Uterus (tissue), 2 donors: ENCODE data around the gene RNU1-1.
"Not testable (repeated sequence)": the region's sequence is repeated elsewhere in the genome, so short reads cannot be mapped to it uniquely, and the experiment has no call there.

ENCODE experiments used
- POLR2A ChIP-seq, 2 donors: fragments of 450-650 bp; IDR thresholded peaks; one replicate each; pipeline ENCODE4 v1.6.1; 2016; ENCODE audit warnings: antibody characterized with exemption in 2 of 2, mild to moderate bottlenecking in 1 of 2, moderate library complexity in 1 of 2
- TF ChIP-seq, protein P1 (sequence below), 4 experiments: fragments of 200-600 bp in 2 of 4; fragments of 450-650 bp in 2 of 4; sonication (generic) in 2 of 4; IDR thresholded peaks; one replicate each; pipeline ENCODE4 v1.5.1; 2016 to 2019; ENCODE audit warnings: antibody characterized with exemption in 4 of 4, mild to moderate bottlenecking in 2 of 4, moderate library complexity in 1 of 4

GRCh38 chr1:16536796-16537195 is 22.7 kb upstream of the RNU1-1 start:
- TF ChIP-seq, protein P1, sequence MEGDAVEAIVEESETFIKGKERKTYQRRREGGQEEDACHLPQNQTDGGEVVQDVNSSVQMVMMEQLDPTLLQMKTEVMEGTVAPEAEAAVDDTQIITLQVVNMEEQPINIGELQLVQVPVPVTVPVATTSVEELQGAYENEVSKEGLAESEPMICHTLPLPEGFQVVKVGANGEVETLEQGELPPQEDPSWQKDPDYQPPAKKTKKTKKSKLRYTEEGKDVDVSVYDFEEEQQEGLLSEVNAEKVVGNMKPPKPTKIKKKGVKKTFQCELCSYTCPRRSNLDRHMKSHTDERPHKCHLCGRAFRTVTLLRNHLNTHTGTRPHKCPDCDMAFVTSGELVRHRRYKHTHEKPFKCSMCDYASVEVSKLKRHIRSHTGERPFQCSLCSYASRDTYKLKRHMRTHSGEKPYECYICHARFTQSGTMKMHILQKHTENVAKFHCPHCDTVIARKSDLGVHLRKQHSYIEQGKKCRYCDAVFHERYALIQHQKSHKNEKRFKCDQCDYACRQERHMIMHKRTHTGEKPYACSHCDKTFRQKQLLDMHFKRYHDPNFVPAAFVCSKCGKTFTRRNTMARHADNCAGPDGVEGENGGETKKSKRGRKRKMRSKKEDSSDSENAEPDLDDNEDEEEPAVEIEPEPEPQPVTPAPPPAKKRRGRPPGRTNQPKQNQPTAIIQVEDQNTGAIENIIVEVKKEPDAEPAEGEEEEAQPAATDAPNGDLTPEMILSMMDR (IDR thresholded peaks at IDR 0.05), result not testable (repeated sequence)
- not testable (repeated sequence) for TF ChIP-seq POLR2A (IDR thresholded peaks at IDR 0.05)
